ENCODE data around the gene ZNF689. TPM values are rescaled to one million over a fixed set of nuclear protein-coding genes. Genes with fewer than 3 reads are reported as not detected.

The ZNF689 gene
- total RNA-seq, 1 donor from 2014 or later: 14.7 TPM

DNA sequence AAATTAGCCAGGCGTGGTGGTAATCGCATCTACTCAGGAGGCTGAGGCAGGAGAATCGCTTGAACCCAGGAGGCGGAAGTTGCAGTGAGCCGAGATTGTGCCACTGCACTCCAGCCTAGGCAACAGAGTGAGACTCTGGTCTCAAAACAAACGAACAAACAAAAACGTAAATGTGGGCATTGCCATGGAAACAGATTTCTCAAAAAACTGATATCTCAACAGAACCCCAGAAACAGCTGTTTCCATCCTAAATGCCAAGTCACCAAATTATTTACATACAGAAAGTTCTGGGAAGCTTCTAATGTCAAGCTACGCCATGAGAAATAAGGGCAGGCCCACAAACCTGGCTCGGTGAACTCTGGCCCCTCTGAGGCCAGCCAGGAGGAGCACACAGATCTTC is 16.0 kb upstream of the ZNF689 start:
- H3K4me3 Mint-ChIP-seq: no peak overlapping the region
- no peak for DNase-seq (ENCODE audit: low spot score)
- intact Hi-C loops (cut with micrococcal nuclease): no loop called here
- no peak overlapping the region for H3K27ac Mint-ChIP-seq
- H3K27me3 Mint-ChIP-seq (ENCODE audit: insufficient read depth): peaks cover 8% of the 10 kb centered on the region
- peaks cover 9% of the 10 kb centered on the region for H3K4me1 Mint-ChIP-seq (ENCODE audit: low read depth)
- no peaks in the 10 kb centered on the region for H3K36me3 Mint-ChIP-seq (ENCODE audit: low read depth)
- no peaks in the 10 kb centered on the region for H3K9me3 Mint-ChIP-seq

GRCh38 chr16:30623536-30624283 is 13.5 kb upstream of the ZNF689 start:
- H3K27ac Mint-ChIP-seq: no peak overlapping the region
- H3K9me3 Mint-ChIP-seq: no peaks in the 10 kb centered on the region
- H3K4me1 Mint-ChIP-seq (ENCODE audit: low read depth): peaks cover 3% of the 10 kb centered on the region
- no peaks in the 10 kb centered on the region for H3K36me3 Mint-ChIP-seq (ENCODE audit: low read depth)
- intact Hi-C loops (cut with micrococcal nuclease): no loop called here
- no peak for DNase-seq (ENCODE audit: low spot score)
- H3K27me3 Mint-ChIP-seq (ENCODE audit: insufficient read depth): peaks cover 11% of the 10 kb centered on the region
- no peak overlapping the region for H3K4me3 Mint-ChIP-seq

DNA sequence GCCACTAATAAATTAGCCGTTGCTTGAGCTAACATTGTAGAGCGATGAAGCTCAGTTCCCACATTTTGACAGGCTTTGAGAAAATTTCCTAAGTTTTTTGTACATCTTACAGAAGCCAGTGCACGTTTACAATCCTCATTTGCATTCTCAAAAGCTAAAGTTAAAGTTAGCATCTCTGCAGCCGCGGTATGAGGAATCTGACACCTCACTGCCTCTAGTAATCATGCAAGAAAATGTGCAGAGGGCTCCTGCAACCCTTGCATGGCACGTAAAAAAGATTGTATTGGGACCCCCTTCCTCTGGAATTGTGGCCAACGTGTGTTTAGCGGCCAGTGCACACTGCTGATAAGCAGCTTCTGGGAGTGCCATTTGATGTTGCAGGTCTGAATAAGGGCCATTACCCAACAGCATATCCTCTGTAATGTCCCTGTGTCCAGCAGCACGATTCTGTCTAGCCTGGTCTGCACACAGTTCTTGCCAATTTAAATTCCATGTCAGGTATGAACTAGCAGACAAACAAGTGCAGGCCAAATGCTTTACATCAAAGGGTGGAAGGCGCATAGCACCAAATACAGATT is 12.4 kb upstream of the ZNF689 start:
- DNase-seq (ENCODE audit: low spot score): no peak
- intact Hi-C loops (cut with micrococcal nuclease): no loop called here
- peaks cover 2% of the 10 kb centered on the region for H3K4me1 Mint-ChIP-seq (ENCODE audit: low read depth)
- peaks cover 11% of the 10 kb centered on the region for H3K27me3 Mint-ChIP-seq (ENCODE audit: insufficient read depth)
- H3K27ac Mint-ChIP-seq: no peak overlapping the region
- H3K9me3 Mint-ChIP-seq: no peaks in the 10 kb centered on the region
- H3K36me3 Mint-ChIP-seq (ENCODE audit: low read depth): no peaks in the 10 kb centered on the region
- no peak overlapping the region for H3K4me3 Mint-ChIP-seq

DNA sequence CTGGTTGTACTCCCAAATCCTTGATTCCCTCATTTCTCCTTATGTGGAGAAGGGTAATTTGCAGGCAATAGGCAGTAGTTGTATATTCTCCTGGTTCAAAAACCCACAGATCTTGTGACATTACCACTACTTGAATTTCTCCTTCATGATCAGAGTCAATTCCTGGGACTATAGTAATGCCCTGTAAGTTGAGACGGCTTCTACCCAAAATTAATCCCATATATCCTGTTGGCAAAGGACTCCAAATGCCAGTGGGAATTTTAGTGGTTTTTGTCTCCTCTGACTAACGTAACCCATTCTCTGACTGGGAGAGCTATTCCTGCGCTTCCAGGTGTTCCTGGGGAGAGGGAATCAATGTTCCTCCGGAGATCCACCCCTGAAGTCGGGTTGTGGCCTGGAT is 11.6 kb upstream of the ZNF689 start:
- H3K27me3 Mint-ChIP-seq (ENCODE audit: insufficient read depth): peaks cover 11% of the 10 kb centered on the region
- H3K9me3 Mint-ChIP-seq: no peaks in the 10 kb centered on the region
- no peaks in the 10 kb centered on the region for H3K36me3 Mint-ChIP-seq (ENCODE audit: low read depth)
- intact Hi-C loops (cut with micrococcal nuclease): no loop called here
- H3K4me1 Mint-ChIP-seq (ENCODE audit: low read depth): peaks cover 6% of the 10 kb centered on the region
- no peak overlapping the region for H3K27ac Mint-ChIP-seq
- DNase-seq (ENCODE audit: low spot score): no peak
- no peak overlapping the region for H3K4me3 Mint-ChIP-seq

DNA sequence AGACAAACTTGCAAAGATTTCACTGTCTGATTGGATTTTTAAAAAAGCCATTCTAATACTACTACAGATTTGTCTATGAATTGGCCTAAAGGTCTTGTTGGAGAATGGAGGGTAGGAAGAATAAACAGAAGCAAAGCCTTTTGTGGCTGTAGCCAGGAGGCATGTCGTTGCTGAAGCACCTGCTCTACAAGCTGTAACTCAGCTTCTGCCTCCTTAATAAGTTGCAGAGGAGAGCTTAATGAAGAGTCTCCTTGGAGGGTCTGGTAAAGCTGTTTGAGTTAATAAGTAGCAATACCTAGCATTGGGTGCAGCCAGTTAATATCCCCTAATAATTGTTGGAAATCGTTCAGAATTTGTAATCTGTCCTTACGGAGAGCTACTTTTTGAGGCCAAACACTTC is 10.0 kb upstream of the ZNF689 start:
- no peak overlapping the region for H3K27ac Mint-ChIP-seq
- no peaks in the 10 kb centered on the region for H3K36me3 Mint-ChIP-seq (ENCODE audit: low read depth)
- DNase-seq (ENCODE audit: low spot score): no peak
- no peaks in the 10 kb centered on the region for H3K9me3 Mint-ChIP-seq
- H3K4me1 Mint-ChIP-seq (ENCODE audit: low read depth): peaks cover 10% of the 10 kb centered on the region
- H3K27me3 Mint-ChIP-seq (ENCODE audit: insufficient read depth): peaks cover 13% of the 10 kb centered on the region
- H3K4me3 Mint-ChIP-seq: no peak overlapping the region
- intact Hi-C loops (cut with micrococcal nuclease): no loop called here

DNA sequence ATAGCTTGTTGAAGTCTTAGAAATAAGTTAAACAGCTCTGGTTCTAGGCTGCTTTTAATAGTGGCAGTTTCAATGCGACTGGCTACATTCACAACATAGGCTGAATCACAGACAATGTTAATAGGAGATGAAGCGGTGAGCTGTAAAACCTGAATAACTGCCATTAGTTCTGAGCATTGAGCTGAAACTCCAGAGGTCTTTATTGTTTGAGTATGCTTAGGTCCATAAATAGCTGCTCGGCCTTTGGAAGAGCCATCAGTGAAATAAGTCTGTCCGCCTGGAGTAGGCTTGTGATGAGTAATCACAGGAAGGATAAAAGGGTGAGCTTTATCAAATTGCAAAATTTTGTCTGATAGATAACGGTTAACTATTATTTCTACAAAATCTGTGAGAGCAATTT is 9.4 kb upstream of the ZNF689 start:
- Mint-ChIP-seq H3K27ac (no peak overlapping the region), H3K4me1 (ENCODE audit: low read depth) (peaks cover 10% of the 10 kb centered on the region), H3K36me3 (ENCODE audit: low read depth) (no peaks in the 10 kb centered on the region), H3K27me3 (ENCODE audit: insufficient read depth) (peaks cover 13% of the 10 kb centered on the region), H3K4me3 (no peak overlapping the region), H3K9me3 (no peaks in the 10 kb centered on the region)
- DNase-seq (ENCODE audit: low spot score): no peak
- intact Hi-C loops (cut with micrococcal nuclease): no loop called here

DNA sequence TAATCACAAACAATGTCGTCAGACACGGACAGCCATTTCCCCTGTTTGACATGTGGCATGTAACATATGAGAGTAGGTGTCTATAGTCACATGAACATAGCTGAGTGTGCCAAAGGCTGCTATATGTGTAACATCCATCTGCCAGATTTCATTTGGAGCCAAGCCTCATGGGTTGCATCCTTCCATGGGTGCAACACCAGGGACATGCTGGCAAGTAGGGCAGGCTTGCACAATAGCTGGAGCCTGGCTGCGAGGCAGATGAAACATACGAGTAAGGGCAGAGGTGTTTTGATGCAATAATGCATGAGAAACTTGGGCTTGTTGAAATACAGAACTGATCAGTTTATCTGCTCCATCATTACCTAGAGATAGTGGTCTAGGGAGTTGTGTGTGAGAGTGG is 9.0 kb upstream of the ZNF689 start:
- peaks cover 10% of the 10 kb centered on the region for H3K4me1 Mint-ChIP-seq (ENCODE audit: low read depth)
- no peaks in the 10 kb centered on the region for H3K36me3 Mint-ChIP-seq (ENCODE audit: low read depth)
- intact Hi-C loops (cut with micrococcal nuclease): no loop called here
- no peaks in the 10 kb centered on the region for H3K9me3 Mint-ChIP-seq
- DNase-seq (ENCODE audit: low spot score): no peak
- peaks cover 13% of the 10 kb centered on the region for H3K27me3 Mint-ChIP-seq (ENCODE audit: insufficient read depth)
- no peak overlapping the region for H3K27ac Mint-ChIP-seq
- H3K4me3 Mint-ChIP-seq: no peak overlapping the region

DNA sequence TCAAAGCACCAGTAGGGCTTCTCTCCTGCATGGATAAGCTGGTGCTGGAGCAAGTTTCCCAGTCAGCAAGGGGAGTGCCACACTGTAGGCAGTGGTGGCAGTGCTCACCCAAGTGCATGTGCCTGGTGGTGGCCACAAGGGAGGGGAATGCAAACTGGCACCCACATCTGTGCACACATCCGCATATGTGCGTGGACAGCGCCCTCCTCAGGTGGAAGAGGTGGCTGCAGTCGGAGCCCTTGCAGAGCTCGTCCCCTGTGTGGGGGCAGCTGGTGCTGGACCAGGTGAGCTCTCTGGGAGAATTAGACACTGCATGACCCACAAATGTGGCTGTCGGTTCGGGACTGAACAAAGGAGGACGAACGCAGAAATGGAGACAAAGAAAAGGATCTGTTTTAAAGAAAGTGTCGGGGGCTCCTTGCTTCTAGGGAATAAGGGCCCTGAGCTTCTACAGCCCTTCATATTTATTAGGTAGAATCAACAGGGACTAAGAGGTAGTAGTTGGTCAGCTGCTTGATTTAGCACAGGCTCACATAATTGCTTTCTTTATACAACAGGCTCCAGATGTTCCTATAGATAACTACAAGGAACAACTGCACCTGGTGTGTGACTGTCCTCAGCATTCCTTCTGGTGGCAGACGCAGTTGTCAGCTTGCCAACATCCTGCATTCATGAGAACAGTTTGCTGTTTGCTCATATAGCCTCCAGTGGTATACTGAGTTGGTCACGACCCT is 5.3 kb upstream of the ZNF689 start:
- Mint-ChIP-seq H3K27ac (no peak overlapping the region), H3K4me1 (ENCODE audit: low read depth) (peaks cover 12% of the 10 kb centered on the region), H3K9me3 (no peaks in the 10 kb centered on the region), H3K27me3 (ENCODE audit: insufficient read depth) (peaks cover 2% of the 10 kb centered on the region), H3K4me3 (no peak overlapping the region), H3K36me3 (ENCODE audit: low read depth) (no peaks in the 10 kb centered on the region)
- intact Hi-C loops (cut with micrococcal nuclease): no loop called here
- peak; percentile 62 for DNase-seq (ENCODE audit: low spot score)

DNA sequence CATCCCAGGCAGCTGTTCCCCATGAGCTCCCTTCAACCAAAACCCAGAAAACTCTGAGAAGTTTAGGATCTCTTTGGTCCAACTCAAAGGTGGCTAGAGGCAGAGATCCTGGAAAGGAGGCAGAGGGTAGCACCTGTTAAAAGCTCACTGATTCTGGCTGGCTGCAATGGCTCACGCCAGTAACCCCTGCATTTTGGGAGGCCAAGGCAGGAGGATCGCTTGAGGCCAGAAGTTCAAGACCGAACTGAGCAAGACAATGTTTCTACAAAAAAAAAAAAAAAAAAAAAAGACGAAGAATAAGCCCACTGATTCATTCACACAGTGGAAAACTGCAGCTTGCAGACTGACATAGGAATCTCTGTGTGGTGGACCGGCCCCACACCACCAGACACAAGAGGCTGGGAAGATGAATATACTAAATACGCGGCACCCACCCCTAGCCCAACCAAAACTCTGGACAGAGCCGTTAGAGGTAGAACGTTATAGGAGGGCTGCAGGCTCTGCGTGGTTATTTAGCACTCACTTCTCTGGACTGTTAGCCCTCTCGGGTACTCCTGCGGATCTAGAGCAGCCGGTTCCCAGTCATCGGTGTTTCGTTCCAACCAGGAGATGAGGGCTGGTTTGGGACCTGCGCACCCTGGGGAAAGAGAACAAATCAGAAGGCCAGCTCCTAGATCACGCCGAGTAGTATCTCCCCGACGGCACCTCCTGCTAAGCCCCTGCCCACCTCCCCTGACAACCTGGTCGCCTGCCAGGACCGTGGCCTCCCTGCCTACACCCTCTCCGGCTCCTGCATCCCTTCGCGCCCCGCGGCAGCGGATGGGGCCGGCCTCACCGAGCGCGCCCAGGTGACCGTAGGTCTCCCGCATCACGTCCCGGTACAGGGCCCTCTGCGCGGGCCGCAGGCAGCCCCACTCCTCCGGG is 925 bp downstream of the ZNF689 start:
- DNase-seq (ENCODE audit: low spot score): peak; percentile 41

DNA sequence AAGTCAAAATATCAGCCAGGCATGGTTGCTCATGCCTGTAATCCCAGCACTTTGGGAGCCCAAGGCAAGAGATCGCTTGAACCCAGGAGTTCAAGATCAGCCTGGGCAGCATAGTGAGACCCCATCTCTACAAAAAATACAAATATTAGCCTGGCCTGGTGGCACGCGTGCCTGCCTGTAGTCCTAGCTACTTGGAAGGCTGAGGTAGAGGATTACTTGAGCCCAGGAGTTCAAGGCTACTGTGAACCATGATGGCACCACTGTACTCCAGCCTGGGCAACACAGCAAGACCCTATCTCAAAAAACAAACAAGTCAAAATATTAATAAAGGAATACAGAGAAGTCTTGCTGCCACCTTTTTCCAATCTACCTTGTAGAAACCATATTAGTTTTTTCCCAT is 4.2 kb downstream of the ZNF689 start:
- Mint-ChIP-seq H3K4me1 (ENCODE audit: low read depth) (peaks cover 27% of the 10 kb centered on the region), H3K36me3 (ENCODE audit: low read depth) (peaks cover 39% of the 10 kb centered on the region), H3K4me3 (no peak overlapping the region), H3K27ac (no peak overlapping the region), H3K27me3 (ENCODE audit: insufficient read depth) (no peaks in the 10 kb centered on the region), H3K9me3 (no peaks in the 10 kb centered on the region)
- intact Hi-C loops (cut with micrococcal nuclease): no loop called here
- no peak for DNase-seq (ENCODE audit: low spot score)

More for the DNA sequence above, 925 bp downstream of the ZNF689 start:
- Mint-ChIP-seq H3K4me3 (peak overlapping the region; percentile 93), H3K27ac (peak overlapping the region; percentile 96), H3K4me1 (ENCODE audit: low read depth) (peaks cover 19% of the 10 kb centered on the region), H3K36me3 (ENCODE audit: low read depth) (peaks cover 22% of the 10 kb centered on the region), H3K9me3 (no peaks in the 10 kb centered on the region), H3K27me3 (ENCODE audit: insufficient read depth) (no peaks in the 10 kb centered on the region)
- intact Hi-C loops (cut with micrococcal nuclease): no loop called here

DNA sequence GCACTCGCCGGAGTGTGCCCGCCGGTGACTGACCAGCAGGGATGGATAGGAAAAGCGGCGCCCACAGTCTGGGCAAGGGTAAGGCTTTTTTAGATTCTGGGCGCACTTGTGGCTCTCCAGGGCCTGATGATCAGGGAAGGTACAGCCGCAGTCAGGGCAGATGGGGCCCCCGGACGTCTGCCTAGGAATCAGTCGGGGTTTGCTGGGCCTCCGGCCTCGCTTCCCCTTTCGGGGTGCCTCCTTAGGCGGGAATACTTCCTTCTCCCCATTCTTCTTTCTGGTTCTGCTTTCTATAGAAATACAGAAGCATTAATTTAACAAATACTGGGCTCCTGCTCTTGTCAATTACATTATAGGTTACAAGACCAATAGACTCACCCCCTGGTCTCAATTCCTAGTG is 5.0 kb downstream of the ZNF689 start:
- intact Hi-C loops (cut with micrococcal nuclease): no loop called here
- no peaks in the 10 kb centered on the region for H3K9me3 Mint-ChIP-seq
- H3K4me3 Mint-ChIP-seq: no peak overlapping the region
- no peak for DNase-seq (ENCODE audit: low spot score)
- H3K36me3 Mint-ChIP-seq (ENCODE audit: low read depth): peaks cover 44% of the 10 kb centered on the region
- H3K4me1 Mint-ChIP-seq (ENCODE audit: low read depth): peaks cover 22% of the 10 kb centered on the region
- no peak overlapping the region for H3K27ac Mint-ChIP-seq
- no peaks in the 10 kb centered on the region for H3K27me3 Mint-ChIP-seq (ENCODE audit: insufficient read depth)

GRCh38 chr16:30604316-30604947 is 5.8 kb downstream of the ZNF689 start:
- Mint-ChIP-seq H3K36me3 (ENCODE audit: low read depth) (peaks cover 46% of the 10 kb centered on the region), H3K4me1 (ENCODE audit: low read depth) (peaks cover 20% of the 10 kb centered on the region), H3K9me3 (no peaks in the 10 kb centered on the region), H3K27ac (no peak overlapping the region), H3K4me3 (no peak overlapping the region), H3K27me3 (ENCODE audit: insufficient read depth) (no peaks in the 10 kb centered on the region)
- no peak for DNase-seq (ENCODE audit: low spot score)
- intact Hi-C loops (cut with micrococcal nuclease): no loop called here

Data from activated T-helper 1 cell treated with anti-CD3 and anti-CD28 coated beads, Interleukin-12 subunit alpha, Interleukin-12 subunit beta, Interleukin-2, Interleukin-4 antibody, amounts not matched to agents 30 ng/mL and 10 ng/mL and 1 ng/mL, durations not matched to agents 14 hours and 24 hours and 36 hours (primary cell).